GM19468 (cell line): ENCODE measurements around the gene PCDH9.
A peak's percentile ranks its signal among the peaks of the same experiment; 100 is the strongest.

Experiments used
- ATAC-seq: cut with Tn5 transposase; IDR thresholded peaks from one replicate; pipeline ENCODE4 v1.9.1; 2021; ENCODE audit warnings: mild to moderate bottlenecking, moderate library complexity, moderate number of reproducible peaks; ENCODE audit not compliant: unreplicated experiment; ENCODE audit errors: extremely low read depth

The PCDH9 gene

GRCh38 chr13:67229481-67230403 is at the start of gene PCDH9:
PCDH9 (minus strand) TSS chr13:67230336; CDS start chr13:67228440, 1,896 bp downstream.
- ATAC-seq = no peak

- ATAC-seq = no peak
These were observed 48.1 kb upstream of the PCDH9 start for GRCh38 chr13:67278235-67278634.

GRCh38 chr13:67277581-67277980 is 47.4 kb upstream of the PCDH9 start:
- ATAC-seq = no peak

DNA sequence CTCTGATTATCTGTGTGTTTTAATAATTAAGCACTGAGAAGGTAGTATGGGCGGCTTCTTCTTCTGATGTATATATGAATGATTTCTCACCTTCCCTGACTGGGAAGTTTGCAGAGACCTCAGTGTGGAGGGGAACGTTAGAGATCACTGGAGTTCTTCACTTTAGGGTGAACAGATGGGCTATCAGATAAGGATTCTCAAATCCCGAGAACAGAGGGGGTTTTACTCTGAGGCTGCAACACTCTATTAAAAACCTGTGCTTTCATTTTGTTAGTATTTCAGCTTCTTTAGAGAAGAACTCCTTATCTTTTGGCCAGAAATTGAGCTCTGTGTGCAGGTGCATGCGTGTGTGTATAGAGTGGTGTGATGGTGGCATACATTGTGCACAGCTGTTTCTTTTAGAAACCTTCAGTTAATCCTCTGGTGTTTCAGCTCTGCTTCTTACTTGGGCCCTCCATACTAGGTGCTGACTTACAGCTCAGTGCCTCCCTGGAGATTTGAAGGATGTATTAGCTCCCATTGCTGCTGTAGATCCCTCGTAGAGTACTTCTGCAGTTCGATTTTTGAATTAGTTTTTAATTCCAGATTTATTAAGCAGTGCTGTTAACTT is 45.3 kb upstream of the PCDH9 start:
- ATAC-seq = no peak

DNA sequence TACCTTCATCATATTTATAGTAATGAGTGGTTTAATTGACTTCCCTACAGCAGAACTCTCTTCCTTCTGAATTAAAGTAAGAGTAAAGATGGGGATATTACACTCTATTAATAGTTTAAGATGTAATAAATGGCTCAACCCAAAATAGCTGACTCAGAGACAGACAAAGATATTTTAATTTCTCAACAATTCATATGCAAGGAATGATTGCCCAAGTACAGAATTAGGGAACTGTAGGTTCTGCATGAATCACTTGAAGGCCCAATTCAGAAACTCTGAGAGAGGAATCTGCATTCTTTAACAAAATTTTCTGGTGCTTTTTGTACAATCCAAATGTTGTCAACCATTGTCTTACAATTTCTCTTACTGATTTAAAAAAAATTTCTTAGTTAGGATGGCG is 42.9 kb upstream of the PCDH9 start:
- ATAC-seq = no peak

- ATAC-seq = no peak
These were observed 37.0 kb upstream of the PCDH9 start for GRCh38 chr13:67267136-67267535.

DNA sequence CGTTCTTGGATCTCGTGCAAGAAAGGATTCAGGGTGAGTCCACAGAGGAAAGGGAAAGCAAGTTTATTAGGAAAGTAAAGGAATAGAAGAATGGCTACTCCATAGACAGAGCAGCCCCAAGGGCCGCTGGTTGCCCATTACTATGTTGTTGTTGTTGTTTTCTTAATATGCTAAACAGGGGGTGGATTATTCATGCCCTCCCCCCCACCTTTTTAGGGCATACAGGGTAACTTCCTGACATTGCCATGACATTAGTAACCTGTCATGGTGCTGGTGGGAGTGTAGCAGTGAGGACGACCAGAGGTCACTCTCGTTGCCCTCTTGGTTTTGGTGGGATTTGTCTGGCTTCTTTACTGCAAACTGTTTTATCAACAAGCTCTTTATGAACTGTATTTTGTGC is 29.1 kb upstream of the PCDH9 start:
- ATAC-seq = no peak

GRCh38 chr13:67258482-67258881 is 28.3 kb upstream of the PCDH9 start:
- peak; percentile 36 for ATAC-seq

DNA sequence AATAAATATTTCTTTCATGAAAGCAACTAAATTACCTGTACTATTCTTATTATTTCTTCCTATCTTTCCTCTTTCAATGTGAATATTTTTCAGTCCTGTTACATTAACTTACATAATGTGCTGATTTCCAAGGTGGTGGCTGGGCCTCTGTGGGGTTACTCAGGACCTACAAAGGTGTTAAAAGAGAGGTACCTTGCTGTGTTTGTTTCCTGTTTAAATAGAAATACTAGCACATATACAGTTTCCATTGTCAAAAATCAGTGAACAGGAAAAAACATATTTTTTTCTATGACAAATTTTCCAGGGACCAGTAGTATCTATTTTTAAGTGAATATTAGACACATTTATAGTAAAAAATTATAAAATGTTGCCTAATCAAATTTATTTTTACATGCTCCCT is 8.7 kb upstream of the PCDH9 start:
- ATAC-seq = no peak

DNA sequence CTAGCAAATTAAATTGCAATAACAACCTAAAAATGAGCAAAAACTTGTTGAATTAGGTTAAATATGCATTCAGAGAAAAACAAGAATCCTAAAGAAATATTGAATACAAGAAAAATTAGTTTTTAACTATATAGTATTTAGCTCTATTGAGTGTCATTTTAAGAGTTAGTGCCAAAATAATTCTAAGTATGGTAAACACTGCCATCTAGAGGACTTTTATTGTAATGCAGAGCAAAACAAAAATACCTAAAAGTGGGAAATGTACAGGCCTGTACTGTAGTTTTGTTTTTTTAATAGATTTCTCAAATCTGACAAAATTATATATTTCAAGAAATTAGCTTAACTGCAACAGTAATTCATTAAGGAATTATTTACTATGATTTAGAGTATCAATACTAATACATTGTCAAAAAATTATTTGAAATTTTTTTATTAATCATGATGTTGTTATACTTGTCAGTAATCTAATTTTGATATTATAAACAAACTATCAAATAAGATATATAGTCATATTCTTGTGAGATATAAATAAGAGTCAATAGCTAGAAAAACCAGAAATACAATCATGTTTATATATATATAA is 8.2 kb upstream of the PCDH9 start:
- ATAC-seq = peak; percentile 47

DNA sequence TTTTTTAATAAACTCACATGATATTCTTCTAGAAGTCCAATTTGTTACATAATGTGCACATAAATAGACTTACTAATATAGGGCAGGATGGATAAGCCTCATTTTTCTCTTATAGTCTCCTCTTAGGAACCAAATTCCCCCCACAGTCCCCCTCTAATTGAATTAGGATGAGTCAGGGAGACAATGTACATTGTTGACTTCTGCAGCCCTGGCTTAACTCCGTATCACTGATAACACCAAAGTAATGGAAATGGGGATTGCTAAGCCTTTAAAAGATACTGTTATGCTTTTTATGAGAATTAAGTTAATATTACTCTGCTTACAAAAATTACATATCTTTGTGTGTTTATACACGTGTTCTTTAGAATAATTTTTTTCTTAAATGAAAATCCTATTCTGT is 5.1 kb upstream of the PCDH9 start:
- ATAC-seq = no peak

GRCh38 chr13:67232384-67232783 is 2.2 kb upstream of the PCDH9 start:
- ATAC-seq = no peak

DNA sequence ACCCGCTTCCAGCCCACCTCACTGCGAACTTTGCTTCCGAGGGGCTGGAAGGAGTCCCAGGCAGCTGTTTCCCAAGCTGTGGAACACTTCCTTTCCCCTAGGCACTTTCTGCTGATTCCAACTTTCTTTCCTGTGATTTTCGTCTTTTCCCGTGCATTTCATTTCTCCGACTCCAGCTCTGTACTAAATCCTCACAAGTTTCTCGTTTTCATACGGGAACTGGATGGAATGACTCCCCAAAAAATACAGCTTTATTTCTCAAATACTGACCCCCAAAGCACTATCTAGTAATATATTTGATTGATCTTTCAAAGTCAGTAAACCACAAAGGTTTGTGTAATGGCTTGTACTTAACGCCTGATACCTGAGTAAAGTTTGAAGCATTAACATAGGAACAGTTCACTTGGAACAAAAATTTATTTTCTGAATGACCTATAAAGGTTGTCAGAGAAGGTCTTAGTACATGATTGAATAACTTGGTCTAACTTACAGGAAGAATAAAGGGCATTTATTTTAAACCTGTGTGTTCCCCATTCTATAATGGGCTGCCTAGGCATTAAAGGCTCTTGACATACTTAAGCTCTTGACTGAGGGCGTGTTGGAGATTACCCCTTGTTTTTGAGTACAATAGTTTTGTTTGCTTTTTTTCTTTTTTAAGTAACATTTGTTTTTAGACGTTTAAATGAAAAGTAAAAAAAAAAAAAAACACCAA is 1.3 kb upstream of the PCDH9 start:
- no peak for ATAC-seq

- peak; percentile 99 for ATAC-seq
These were observed 510 bp upstream of the PCDH9 start for GRCh38 chr13:67230404-67231288.

DNA sequence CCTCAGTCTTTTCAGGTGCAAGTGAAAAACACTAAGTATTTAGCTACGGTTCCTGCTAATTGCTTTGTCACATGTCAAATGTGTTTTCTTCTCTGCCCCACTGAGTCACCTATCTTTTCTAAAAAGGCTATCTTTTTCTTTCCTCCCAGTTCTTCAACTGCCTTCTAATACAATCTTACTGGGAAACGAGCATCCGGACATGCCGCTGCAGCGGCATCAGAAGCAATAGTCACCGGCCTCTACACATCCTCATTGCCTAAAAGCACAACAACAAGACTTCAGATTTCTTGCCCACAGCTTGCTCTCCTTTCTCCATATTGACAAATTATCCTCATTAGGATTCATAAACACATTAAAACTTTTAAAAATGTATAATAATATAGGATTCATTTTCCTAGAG is 1.2 kb downstream of the PCDH9 start:
- no peak for ATAC-seq

- ATAC-seq = no peak
These were observed 2.1 kb downstream of the PCDH9 start for GRCh38 chr13:67228031-67228430.

DNA sequence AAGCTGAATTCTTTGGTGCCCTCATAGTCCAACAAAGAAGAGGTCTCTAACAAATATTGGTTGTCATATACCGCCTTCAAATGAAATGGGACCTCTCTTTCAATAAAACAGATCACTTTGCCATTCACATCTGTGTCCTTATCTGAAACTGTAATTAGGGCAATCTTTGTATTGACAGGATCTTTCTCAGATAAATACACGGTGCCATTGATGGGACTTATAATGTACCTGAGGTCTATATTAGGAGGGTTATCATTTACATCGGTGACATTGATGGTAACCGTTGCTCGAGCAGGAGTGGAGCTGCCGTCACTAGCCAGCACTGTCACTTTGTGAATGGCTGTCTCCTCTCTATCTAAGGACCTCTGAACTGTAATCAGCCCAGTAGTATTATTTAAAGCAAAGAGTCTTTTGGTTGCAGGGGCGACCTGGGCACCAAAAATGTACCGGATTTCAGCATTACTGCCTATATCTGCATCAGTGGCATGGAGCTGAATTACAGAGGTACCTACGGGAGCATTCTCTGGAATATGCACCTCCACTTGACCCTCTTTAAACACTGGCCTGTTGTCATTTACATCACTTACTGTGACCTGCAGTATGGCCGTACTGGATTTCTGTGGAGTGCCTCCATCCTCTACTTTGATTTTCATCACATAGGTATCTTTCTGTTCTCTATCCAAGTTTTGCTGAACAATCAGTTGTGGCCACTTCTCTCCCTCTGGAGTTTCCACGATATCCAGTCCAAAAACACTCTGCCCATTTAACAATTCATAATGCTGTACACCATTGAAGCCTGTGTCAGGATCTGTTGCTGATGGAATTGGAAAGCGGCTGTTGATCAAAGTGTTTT is 2.8 kb downstream of the PCDH9 start:
- no peak for ATAC-seq

DNA sequence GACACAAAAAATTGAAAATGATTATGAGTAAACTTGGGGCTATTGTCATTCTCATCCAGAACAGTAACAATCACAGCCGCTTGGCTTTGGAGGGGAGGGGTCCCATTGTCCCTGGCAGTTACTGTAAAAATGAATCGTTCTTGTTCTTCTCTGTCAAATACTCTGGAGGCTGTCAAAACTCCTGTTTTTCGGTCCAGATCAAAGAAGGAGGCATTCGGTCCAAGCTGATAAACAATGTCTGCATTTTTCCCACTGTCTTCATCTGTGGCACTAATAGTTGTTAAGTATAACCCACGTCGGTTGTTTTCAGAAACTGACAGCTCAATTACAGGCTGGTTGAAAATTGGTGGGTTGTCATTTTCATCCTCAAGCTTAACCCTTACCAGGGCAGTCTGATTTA is 3.4 kb downstream of the PCDH9 start:
- ATAC-seq = no peak
